Measurements from ENCODE around the gene JAZF1. TPM values are rescaled to one million over a fixed set of nuclear protein-coding genes. Genes with fewer than 3 reads are reported as not detected.

The JAZF1 gene
- total and polyA plus RNA-seq, 2 donors (not counting 1 experiment from before 2014, with no cell fraction given): 14.0 to 38.6 TPM

GRCh38 chr7:28155019-28155660 is 25.5 kb downstream of the JAZF1 start:
- peaks cover 88% of the 10 kb centered on the region for H3K4me1 Mint-ChIP-seq
- H2AFZ ChIP-seq (ENCODE audit: insufficient read depth, low read depth, low read length, poor library complexity, severe bottlenecking): peak overlapping the region; percentile 1
- peaks cover 0 to under 1% (median 0%) of the 10 kb centered on the region in 3 donors for H3K9me3 ChIP-seq (ENCODE audit: control extremely low read depth in 1 of 3, control insufficient read depth in 2 of 3, insufficient read depth in 1 of 3, low read length in 2 of 3)
- peak overlapping the region; percentile 75 for H3K4me2 ChIP-seq (replicated peaks; ENCODE audit: low read depth, low read length, poor library complexity, severe bottlenecking)
- peak overlapping the region; percentile 23 for H3K9ac ChIP-seq (ENCODE audit: low read length)
- peaks cover 89 to 98% of the 10 kb centered on the region in 2 donors for H3K4me1 ChIP-seq (ENCODE audit: control insufficient read depth in 2 of 2, insufficient read depth in 2 of 2, low read length in 2 of 2)
- H3K27ac Mint-ChIP-seq: peak overlapping the region; percentile 84
- no CpG with 5 or more reads among the region's 3 CpGs for WGBS (ENCODE audit: insufficient coverage)
- peak overlapping the region; percentile 71 to 74 for H3K27ac ChIP-seq (ENCODE audit: low read length in 2 of 2)
- peak overlapping the region in 4 of 5 experiments; percentile 23 to 58 (median 36) for H3K4me3 ChIP-seq (ENCODE audit: control extremely low read depth in 1 of 5, extremely low read depth in 1 of 5, insufficient read depth in 1 of 5, low read depth in 2 of 5, low read length in 4 of 5)
- intact Hi-C loops (cut with micrococcal nuclease): loop anchor here (1.0 to 10.0 kb wide), 4 partner anchors 10 to 490 kb away; partner anchors contain the start of gene HIBADH
- CTCF ChIA-PET: interaction anchor here (1.0 kb wide), 1 partner anchor 11 kb away, joined by 3 read pairs; no protein-coding TSS in a partner anchor
- peaks cover 93% of the 10 kb centered on the region for H3K79me2 ChIP-seq (ENCODE audit: control insufficient read depth, insufficient read depth, low read length)
- DNase-seq (peak; percentile 79), ATAC-seq (ENCODE audit: low read depth) (peak; percentile 78)
- H3K36me3 ChIP-seq (replicated peaks in 1 of 2; ENCODE audit: control extremely low read depth in 1 of 2, control insufficient read depth in 1 of 2, extremely low read depth in 1 of 2, insufficient read depth in 2 of 2, low read length in 1 of 2): peaks cover 0 to 8% of the 10 kb centered on the region in 2 experiments
- no peaks in the 10 kb centered on the region for H4K20me1 ChIP-seq (ENCODE audit: control insufficient read depth, insufficient read depth, low read length, poor library complexity, severe bottlenecking)
- TF ChIP-seq CTCF (IDR thresholded peaks at IDR 0.05) (no peak), EZH2 (IDR thresholded peaks at IDR 0.05; ENCODE audit: borderline replicate concordance, insufficient read depth, low read depth, low read length, poor library complexity, severe bottlenecking) (no peak)
- peak overlapping the region; percentile 59 for H3K4me3 Mint-ChIP-seq
- no peaks in the 10 kb centered on the region for H3K27me3 Mint-ChIP-seq
- POLR2A ChIA-PET: interaction anchor here (0.6 kb wide), 1 partner anchor 660 kb away, joined by 3 read pairs; no protein-coding TSS in a partner anchor
- peaks cover 2% of the 10 kb centered on the region for H3K9me3 Mint-ChIP-seq (ENCODE audit: insufficient read depth)
- no peaks in the 10 kb centered on the region for H3K27me3 ChIP-seq (replicated peaks in 1 of 4; ENCODE audit: control extremely low read depth in 1 of 4, control insufficient read depth in 3 of 4, insufficient read depth in 4 of 4, low read length in 3 of 4)

GRCh38 chr7:28152594-28152993 is 28.0 kb downstream of the JAZF1 start:
- POLR2A ChIA-PET: interaction anchor here (1.8 kb wide), 1 partner anchor 28 kb away, joined by 5 read pairs; the partner anchor contains the start of gene JAZF1
- H3K4me2 ChIP-seq (replicated peaks; ENCODE audit: low read depth, low read length, poor library complexity, severe bottlenecking): peak overlapping the region; percentile 75
- CTCF ChIA-PET: interaction anchor here (1.3 kb wide), 1 partner anchor 117 kb away, joined by 4 read pairs; no protein-coding TSS in a partner anchor

More at GRCh38 chr7:28152594-28152993, 28.0 kb downstream of the JAZF1 start:
- H2AFZ ChIP-seq (ENCODE audit: insufficient read depth, low read depth, low read length, poor library complexity, severe bottlenecking): no peak overlapping the region
- H3K27me3 ChIP-seq (replicated peaks in 1 of 4; ENCODE audit: control extremely low read depth in 1 of 4, control insufficient read depth in 3 of 4, insufficient read depth in 4 of 4, low read length in 3 of 4): no peaks in the 10 kb centered on the region
- no peaks in the 10 kb centered on the region for H3K9me3 ChIP-seq (ENCODE audit: control extremely low read depth in 1 of 3, control insufficient read depth in 2 of 3, insufficient read depth in 1 of 3, low read length in 2 of 3)
- WGBS (ENCODE audit: insufficient coverage): no CpG with 5 or more reads among the region's 4 CpGs
- H3K27ac Mint-ChIP-seq: peak overlapping the region; percentile 88
- DNase-seq: no peak
- H3K36me3 ChIP-seq (replicated peaks in 1 of 2; ENCODE audit: control extremely low read depth in 1 of 2, control insufficient read depth in 1 of 2, extremely low read depth in 1 of 2, insufficient read depth in 2 of 2, low read length in 1 of 2): no peaks in the 10 kb centered on the region
- TF ChIP-seq CTCF (IDR thresholded peaks at IDR 0.05): no peak
- TF ChIP-seq EZH2 (IDR thresholded peaks at IDR 0.05; ENCODE audit: borderline replicate concordance, insufficient read depth, low read depth, low read length, poor library complexity, severe bottlenecking): no peak
- peak overlapping the region; percentile 44 for H3K9ac ChIP-seq (ENCODE audit: low read length)
- H3K79me2 ChIP-seq (ENCODE audit: control insufficient read depth, insufficient read depth, low read length): peaks cover 93% of the 10 kb centered on the region
- peaks cover 89% of the 10 kb centered on the region for H3K4me1 Mint-ChIP-seq
- H3K27me3 Mint-ChIP-seq: no peaks in the 10 kb centered on the region
- intact Hi-C loops (cut with micrococcal nuclease): loop anchor here (10.0 kb wide), 2 partner anchors 52 to 488 kb away; partner anchors contain the start of gene HIBADH
- ATAC-seq (ENCODE audit: low read depth): no peak
- peak overlapping the region; percentile 77 for H3K4me3 Mint-ChIP-seq
- no peaks in the 10 kb centered on the region for H3K9me3 Mint-ChIP-seq (ENCODE audit: insufficient read depth)
- peaks cover 82 to 89% of the 10 kb centered on the region in 2 donors for H3K4me1 ChIP-seq (ENCODE audit: control insufficient read depth in 2 of 2, insufficient read depth in 2 of 2, low read length in 2 of 2)
- peak overlapping the region; percentile 71 to 87 for H3K27ac ChIP-seq (ENCODE audit: low read length in 2 of 2)
- H4K20me1 ChIP-seq (ENCODE audit: control insufficient read depth, insufficient read depth, low read length, poor library complexity, severe bottlenecking): no peaks in the 10 kb centered on the region
- peak overlapping the region in 1 of 5 experiments; percentile 12 for H3K4me3 ChIP-seq (ENCODE audit: control extremely low read depth in 1 of 5, extremely low read depth in 1 of 5, insufficient read depth in 1 of 5, low read depth in 2 of 5, low read length in 4 of 5)

Measured in B cell (primary cell).